VCaP (cell line): ENCODE results near the gene EFHC1.

Source experiments
- H3K27ac ChIP-seq: fragments of 450-650 bp; 2 replicates; pipeline ENCODE4 v1.5.1; 2017
- CTCF ChIP-seq: fragments of 450-650 bp; conservative IDR thresholded peaks from 2 replicates; pipeline ENCODE4 v1.5.1; 2017; ENCODE audit warnings: mild to moderate bottlenecking, moderate library complexity

The EFHC1 gene

GRCh38 chr6:52419809-52420667 is at the start of gene EFHC1:
EFHC1 (plus strand) TSS chr6:52420342; CDS start chr6:52420411, 69 bp downstream.
- no peak for TF ChIP-seq CTCF

GRCh38 chr6:52371656-52372191 is 48.4 kb upstream of the EFHC1 start:
- no peak overlapping the region for H3K27ac ChIP-seq
- TF ChIP-seq CTCF, result no peak

More at GRCh38 chr6:52419809-52420667, at the start of gene EFHC1:
- H3K27ac ChIP-seq, result peak within 1 kb of the TSS; percentile 74

GRCh38 chr6:52373151-52373690 is 46.9 kb upstream of the EFHC1 start:
- TF ChIP-seq CTCF, result no peak
- no peak overlapping the region for H3K27ac ChIP-seq

- no peak overlapping the region for H3K27ac ChIP-seq
- TF ChIP-seq CTCF, result no peak
These were observed 45.9 kb upstream of the EFHC1 start for GRCh38 chr6:52374247-52374646.

GRCh38 chr6:52375780-52376556 is 44.2 kb upstream of the EFHC1 start:
- no peak for TF ChIP-seq CTCF
- H3K27ac ChIP-seq, result no peak overlapping the region

- no peak overlapping the region for H3K27ac ChIP-seq
These were observed 43.4 kb upstream of the EFHC1 start for GRCh38 chr6:52376763-52377162.

More at GRCh38 chr6:52376763-52377162, 43.4 kb upstream of the EFHC1 start:
- no peak for TF ChIP-seq CTCF
